GM12878 (cell line): ENCODE results near the gene TSHZ2. TPM values are rescaled to one million over a fixed set of nuclear protein-coding genes. Genes with fewer than 3 reads are reported as not detected.

Source experiments
- ATAC-seq: fragments of 200-7000 bp; cut with Tn5 transposase; 3 replicates; pipeline ENCODE4 v1.9.1; 2020; ENCODE audit warnings: mild to moderate bottlenecking, moderate library complexity
- BruUV-seq: library from RNA; stranded (reverse); fragments of 400-500 nt; replicated peaks from 2 replicates; lab custom pipeline; 2021; lab: Mats Ljungman, UMichigan
- CTCF ChIA-PET: fragments of 300-600 bp; sonication (Branson Sonifier 250); formaldehyde crosslinking; extraction: SDS; loops from one replicate; lab custom pipeline; 2021; ENCODE audit warnings: inconsistent platforms; lab: Yijun Ruan, JAX
- POLR2A ChIA-PET: fragments of 350-600 bp; formaldehyde crosslinking; extraction: SDS; loops from one replicate; lab custom pipeline; 2021; ENCODE audit warnings: inconsistent platforms; lab: Charles Lee
- RAD21 ChIA-PET: fragments of 300-600 bp; sonication (Branson Sonifier 250); formaldehyde crosslinking; loops from one replicate; lab custom pipeline; 2023; ENCODE audit warnings: antibody characterized with exemption; ENCODE audit not compliant: unreplicated experiment; lab: Charles Lee
- SMC1A ChIA-PET: fragments of 300-600 bp; sonication (Branson Sonifier 250); formaldehyde crosslinking; loops from one replicate; lab custom pipeline; 2023; ENCODE audit not compliant: unreplicated experiment, uncharacterized antibody; lab: Charles Lee
- DNase-seq: peaks from one replicate; pipeline ENCODE4 v3.0.0-alpha.2; 2011; ENCODE audit warnings: low read depth, low spot score
- FAIRE-seq: peaks from 3 replicates; lab custom pipeline; 2011; peaks lifted over from hg19 to GRCh38; lab: Jason Lieb, UNC
- H2AFZ ChIP-seq: 2 replicates; pipeline ENCODE4 v1.6.0; 2011; ENCODE audit warnings: low read depth, low read length, control low read depth; ENCODE audit not compliant: control insufficient read depth
- H3K27ac ChIP-seq: 2 replicates; pipeline ENCODE4 v1.5.1; 2011; ENCODE audit warnings: control low read depth; ENCODE audit not compliant: control insufficient read depth, insufficient read depth
- H3K27me3 ChIP-seq, 2 experiments: replicated peaks in 1 of 2; 2 replicates each; pipeline versions ENCODE4 v1.6.0 to v1.6.1; 2011; ENCODE audit warnings: low read length in 1 of 2; ENCODE audit not compliant: control insufficient read depth in 2 of 2, insufficient read depth in 2 of 2
- H3K36me3 ChIP-seq, 2 experiments: 2 replicates each; pipeline ENCODE4 v1.5.1; 2011; ENCODE audit warnings: low read length in 1 of 2; ENCODE audit not compliant: control insufficient read depth in 2 of 2, insufficient read depth in 2 of 2
- H3K4me1 ChIP-seq: 2 replicates; pipeline ENCODE4 v1.6.1; 2011; ENCODE audit warnings: mild to moderate bottlenecking, low read length, moderate library complexity, mixed read lengths; ENCODE audit not compliant: control insufficient read depth, insufficient read depth
- H3K4me2 ChIP-seq: 2 replicates; pipeline ENCODE4 v1.6.0; 2011; ENCODE audit warnings: control low read depth; ENCODE audit not compliant: control insufficient read depth, insufficient read depth
- H3K4me3 ChIP-seq: fragments of 200-600 bp; sonication (generic); 2 replicates; pipeline ENCODE4 v1.5.1; 2016
- H3K79me2 ChIP-seq: 2 replicates; pipeline ENCODE4 v1.6.0; 2011; ENCODE audit warnings: low read length; ENCODE audit not compliant: control insufficient read depth, insufficient read depth
- H3K9ac ChIP-seq: 2 replicates; pipeline ENCODE4 v1.8.0; 2011; ENCODE audit warnings: low read length, control low read depth, mixed read lengths; ENCODE audit not compliant: control insufficient read depth, insufficient read depth
- H3K9me3 ChIP-seq: replicated peaks from 3 replicates; pipeline ENCODE4 v1.5.1; 2011; ENCODE audit warnings: mild to moderate bottlenecking, low read length; ENCODE audit not compliant: control insufficient read depth, insufficient read depth
- H4K20me1 ChIP-seq: 2 replicates; pipeline ENCODE4 v1.6.0; 2011; ENCODE audit not compliant: control insufficient read depth, insufficient read depth
- ATF7 ChIP-seq: fragments of 450-650 bp; IDR thresholded peaks from 2 replicates; pipeline ENCODE4 v1.6.1; 2016; ENCODE audit warnings: low read depth, mild to moderate bottlenecking
- CHD4 ChIP-seq: fragments of 200-600 bp; sonication (generic); IDR thresholded peaks from 2 replicates; pipeline ENCODE4 v1.6.1; 2016; ENCODE audit warnings: mild to moderate bottlenecking
- EP300 ChIP-seq, 2 experiments: fragments of 150-350 bp in 1 of 2; IDR thresholded peaks; 2 replicates each; pipeline ENCODE4 v1.6.1; 2011 to 2012; ENCODE audit warnings: low read depth in 2 of 2, low read length in 2 of 2, borderline replicate concordance in 1 of 2, improper control_type of control experiment in 1 of 2, inconsistent platforms in 1 of 2; ENCODE audit not compliant: control insufficient read depth in 1 of 2
- GATAD2B ChIP-seq: fragments of 450-650 bp; conservative IDR thresholded peaks from 2 replicates; pipeline ENCODE4 v1.6.1; 2017; ENCODE audit warnings: low read depth, mild to moderate bottlenecking, moderate library complexity
- HDAC6 ChIP-seq: fragments of 200-600 bp; sonication (generic); IDR thresholded peaks from one replicate; pipeline ENCODE4 v1.8.0; 2017; ENCODE audit warnings: antibody characterized with exemption; ENCODE audit not compliant: unreplicated experiment
- IKZF2 ChIP-seq, 2 experiments: fragments of 450-650 bp; IDR thresholded peaks; 2 replicates each; pipeline ENCODE4 v1.6.1; 2017; ENCODE audit warnings: mild to moderate bottlenecking in 2 of 2, moderate library complexity in 2 of 2
- KAT2A ChIP-seq: conservative IDR thresholded peaks from 2 replicates; pipeline ENCODE4 v1.6.1; 2011; ENCODE audit warnings: low read depth, low read length; ENCODE audit not compliant: control insufficient read depth
- PAX8 ChIP-seq: fragments of 450-650 bp; IDR thresholded peaks from 2 replicates; pipeline ENCODE4 v1.6.1; 2017; ENCODE audit warnings: mild to moderate bottlenecking, moderate library complexity
- PML ChIP-seq: IDR thresholded peaks from 2 replicates; pipeline ENCODE4 v1.6.1; 2012; ENCODE audit warnings: low read length, inconsistent platforms
- POLR2AphosphoS2 ChIP-seq: IDR thresholded peaks from 2 replicates; pipeline ENCODE4 v1.6.1; 2011; ENCODE audit warnings: low read depth, mild to moderate bottlenecking, low read length, improper control_type of control experiment, moderate library complexity
- POU2F2 ChIP-seq: IDR thresholded peaks from 3 replicates; pipeline ENCODE4 v1.6.1; 2011; ENCODE audit warnings: low read depth, mild to moderate bottlenecking, low read length, borderline replicate concordance
- RELB ChIP-seq: fragments of 450-650 bp; IDR thresholded peaks from 2 replicates; pipeline ENCODE4 v1.6.1; 2017; ENCODE audit warnings: low read depth, mild to moderate bottlenecking, moderate library complexity
- RUNX3 ChIP-seq: IDR thresholded peaks from 2 replicates; pipeline ENCODE4 v1.6.1; 2012; ENCODE audit warnings: low read length, inconsistent platforms
- YY1 ChIP-seq: IDR thresholded peaks from 2 replicates; pipeline ENCODE4 v1.6.1; 2011; ENCODE audit warnings: low read depth, mild to moderate bottlenecking, low read length
- ZZZ3 ChIP-seq: IDR thresholded peaks from 2 replicates; pipeline ENCODE4 v1.6.1; 2011; ENCODE audit warnings: low read depth; ENCODE audit not compliant: control insufficient read depth, insufficient read length
- WGBS: methylation state at CpG from one replicate; pipeline ENCODE4 v1.1.6; 2016; ENCODE audit warnings: low lambda C conversion rate; ENCODE audit not compliant: insufficient replicate concordance, insufficient coverage; ENCODE audit errors: missing lambda C conversion rate; 5-methylcytosine and 5-hydroxymethylcytosine counted together
- in situ Hi-C: fragments of 300-500 bp; cut with MboI; formaldehyde crosslinking; loops from 9 replicates; pipeline ENCODE4 v1.14.3; 2018; ENCODE audit warnings: mixed read lengths
- intact Hi-C: fragments of 100-400 bp; cut with micrococcal nuclease; formaldehyde crosslinking; loops from one replicate; pipeline ENCODE4 v1.14.2; 2022; ENCODE audit not compliant: unreplicated experiment
- polyA plus RNA-seq, 11 experiments: library from polyadenylated mRNA; depleted of rRNA in 4 of 11; unstranded in 6 of 11; stranded (reverse) in 5 of 11; fragments of >200 nt; fragmentation: Nextera tagmentation in 4 of 11; fragmentation: Illumina TruSeq in 1 of 11; extraction: Ambion mirVana in 4 of 11; extraction: Trizol in 1 of 11; gene quantifications; 1 replicate in 1 of 11; 2 replicates in 10 of 11; pipeline versions ENCODE4 v1.2.1 to v1.2.3, GENCODE V29; 2011 to 2016; ENCODE audit warnings: inconsistent platforms in 2 of 11, missing spikeins in 2 of 11, low read depth in 1 of 11
- total RNA-seq, 4 experiments: library from RNA; depleted of rRNA in 3 of 4; stranded (reverse); fragments of >200 nt in 3 of 4; fragmentation: Illumina TruSeq in 1 of 4; extraction: Trizol in 1 of 4; gene quantifications; 2 replicates each; pipeline versions ENCODE4 v1.2.1 to v1.2.3, GENCODE V29; 2013 to 2021

The TSHZ2 gene
- total and polyA plus RNA-seq, 10 of the 15 experiments (the other 5 are each of a cell fraction or from before 2014, with no cell fraction given), result 0.01 to 0.86 (median 0.13) TPM; not detected in 2

GRCh38 chr20:53099856-53100255 is 127.7 kb downstream of the TSHZ2 start:
- Histone ChIP-seq H3K9ac (no peak overlapping the region), H3K79me2 (no peaks in the 10 kb centered on the region), H3K36me3 (no peaks in the 10 kb centered on the region), H3K4me3 (no peak overlapping the region), H4K20me1 (no peaks in the 10 kb centered on the region), H3K9me3 (no peaks in the 10 kb centered on the region), H3K27me3 (no peaks in the 10 kb centered on the region), H2AFZ (no peak overlapping the region), H3K27ac (no peak overlapping the region), H3K4me1 (no peaks in the 10 kb centered on the region), H3K4me2 (no peak overlapping the region)
- no TSS peak for BruUV-seq
- TF ChIP-seq PML (no peak), IKZF2 (IDR thresholded peaks at IDR 0.05) (no peak)
- ChIA-PET POLR2A (no interaction called here), CTCF (interaction anchor here (1.3 kb wide), 1 partner anchor 10 kb away, joined by 4 read pairs; no protein-coding TSS in a partner anchor), SMC1A (no interaction called here), RAD21 (no interaction called here)
- FAIRE-seq (no peak), ATAC-seq (no peak), DNase-seq (no peak)
- intact Hi-C loops (no loop called here), in situ Hi-C loops (no loop called here)
- 18% methylated on average over 2 of the region's 2 CpGs for WGBS

- RAD21 ChIA-PET, result no interaction called here
- no peaks in the 10 kb centered on the region for H3K79me2 ChIP-seq
- DNase-seq (no peak), FAIRE-seq (no peak), ATAC-seq (no peak)
- H3K27me3 ChIP-seq, result no peaks in the 10 kb centered on the region
- no peak overlapping the region for H3K4me3 ChIP-seq
- WGBS, result 8% methylated on average over 3 of the region's 3 CpGs
- in situ Hi-C loops (no loop called here), intact Hi-C loops (no loop called here)
- SMC1A ChIA-PET, result no interaction called here
- H3K4me2 ChIP-seq, result no peak overlapping the region
- no TSS peak for BruUV-seq
- CTCF ChIA-PET, result interaction anchor here (1.3 kb wide), 1 partner anchor 9 kb away, joined by 4 read pairs; no protein-coding TSS in a partner anchor
- H2AFZ ChIP-seq, result no peak overlapping the region
- no peaks in the 10 kb centered on the region for H4K20me1 ChIP-seq
- H3K9ac ChIP-seq, result no peak overlapping the region
- no peaks in the 10 kb centered on the region for H3K9me3 ChIP-seq
- POLR2A ChIA-PET, result interaction anchor here (0.6 kb wide), 1 partner anchor 56 kb away, joined by 5 read pairs; no protein-coding TSS in a partner anchor
- no peaks in the 10 kb centered on the region for H3K36me3 ChIP-seq
- no peak overlapping the region for H3K27ac ChIP-seq
- no peaks in the 10 kb centered on the region for H3K4me1 ChIP-seq
- no peak for TF ChIP-seq PAX8
- no peak for TF ChIP-seq RUNX3
- no peak for TF ChIP-seq ZZZ3
- no peak for TF ChIP-seq RELB
- no peak for TF ChIP-seq CHD4
- TF ChIP-seq HDAC6, result no peak
- no peak for TF ChIP-seq YY1
- TF ChIP-seq POU2F2, result no peak
- TF ChIP-seq KAT2A, result no peak
- no peak for TF ChIP-seq GATAD2B
- no peak for TF ChIP-seq ATF7
- TF ChIP-seq EP300 (IDR thresholded peaks at IDR 0.05; ENCODE audit: borderline replicate concordance in 1 of 2, control insufficient read depth in 1 of 2, low read depth in 2 of 2, low read length in 2 of 2), result no peak
- no peak for TF ChIP-seq POLR2AphosphoS2
Measured at GRCh38 chr20:53100476-53100911, 128.3 kb downstream of the TSHZ2 start.
